ENCODE results near the gene SLC19A1.

DNA sequence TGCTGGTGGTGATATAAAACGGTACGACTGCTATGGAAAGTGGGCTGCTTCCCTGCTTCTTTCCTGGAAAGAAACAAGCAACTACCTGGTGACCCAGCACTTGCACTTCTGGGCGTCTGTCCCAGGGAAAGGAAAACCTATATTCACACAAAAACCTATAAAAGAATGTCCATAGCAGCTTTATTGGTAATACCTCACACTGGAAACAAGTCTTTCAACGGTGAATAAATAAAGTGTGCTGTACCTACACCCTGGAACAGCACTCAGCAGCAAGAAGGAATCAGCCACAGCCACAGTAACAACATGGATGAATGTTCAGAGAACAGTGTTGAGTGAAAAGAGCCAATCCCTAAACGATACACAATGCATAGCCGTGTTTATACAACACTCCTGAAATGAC is 19.9 kb downstream of the SLC19A1 start:
- TF ChIP-seq CTCF (conservative IDR thresholded peaks at IDR 0.05 in 1 of 2, IDR thresholded peaks at IDR 0.05 in 1 of 2; ENCODE audit: low read depth in 1 of 2, low read length in 2 of 2) (no peak), EZH2 (IDR thresholded peaks at IDR 0.05; ENCODE audit: low read length, missing control alignments) (no peak)
